HCT116 (cell line): Measurements from ENCODE around the gene CTBP1.
"Not testable (repeated sequence)": the region's sequence is repeated elsewhere in the genome, so short reads cannot be mapped to it uniquely, and the experiment has no call there.

Source experiments
- CBX3 ChIP-seq: IDR thresholded peaks from 2 replicates; pipeline ENCODE4 v1.6.1; 2012; ENCODE audit warnings: low read depth
- EZH2 ChIP-seq: fragments of 200-600 bp; sonication (generic); IDR thresholded peaks from 2 replicates; pipeline ENCODE4 v1.6.1; 2017; ENCODE audit warnings: antibody characterized with exemption, mixed run types
- SRF ChIP-seq: IDR thresholded peaks from 2 replicates; pipeline ENCODE4 v1.6.1; 2012; ENCODE audit warnings: low read depth
- YY1 ChIP-seq: IDR thresholded peaks from 2 replicates; pipeline ENCODE4 v1.6.1; 2011; ENCODE audit warnings: low read length, low read depth, moderate library complexity, mild to moderate bottlenecking; ENCODE audit not compliant: insufficient replicate concordance; ENCODE audit errors: extremely low read depth
- ZNF274 ChIP-seq: fragments of 200-500 bp; sonication (Bioruptor generic); IDR thresholded peaks from 2 replicates; pipeline ENCODE4 v1.6.1; 2014; ENCODE audit warnings: mild to moderate bottlenecking, low read depth, low read length, inconsistent platforms
- TF ChIP-seq, protein P1 (sequence below), 3 experiments: fragments of 200-600 bp in 1 of 3; sonication (generic) in 1 of 3; IDR thresholded peaks in 2 of 3; conservative IDR thresholded peaks in 1 of 3; 2 replicates each; pipeline ENCODE4 v1.5.1; 2012 to 2017; ENCODE audit warnings: low read depth in 2 of 3, low read length in 2 of 3, antibody characterized with exemption in 1 of 3, borderline replicate concordance in 1 of 3, control low read depth in 1 of 3, mild to moderate bottlenecking in 1 of 3, mixed read lengths in 1 of 3, mixed run types in 1 of 3, moderate library complexity in 1 of 3; ENCODE audit not compliant: insufficient read depth in 1 of 3

DNA sequence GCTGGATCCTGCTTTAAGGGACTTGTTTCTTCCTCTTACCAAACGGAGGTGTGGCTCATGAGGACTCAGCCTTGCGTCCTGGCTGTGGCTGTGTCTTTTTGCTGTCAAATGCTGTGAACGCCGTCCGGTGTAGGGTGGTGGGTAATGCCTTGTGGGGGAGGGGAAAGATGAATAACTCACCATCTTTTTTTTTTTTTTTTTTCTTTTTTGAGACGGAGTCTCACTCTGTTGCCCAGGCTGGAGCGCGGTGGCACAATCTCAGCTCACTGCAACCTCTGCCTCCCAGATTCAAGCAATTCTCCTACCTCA, 43.7 kb upstream of the CTBP1 start:
- TF ChIP-seq, protein P1, sequence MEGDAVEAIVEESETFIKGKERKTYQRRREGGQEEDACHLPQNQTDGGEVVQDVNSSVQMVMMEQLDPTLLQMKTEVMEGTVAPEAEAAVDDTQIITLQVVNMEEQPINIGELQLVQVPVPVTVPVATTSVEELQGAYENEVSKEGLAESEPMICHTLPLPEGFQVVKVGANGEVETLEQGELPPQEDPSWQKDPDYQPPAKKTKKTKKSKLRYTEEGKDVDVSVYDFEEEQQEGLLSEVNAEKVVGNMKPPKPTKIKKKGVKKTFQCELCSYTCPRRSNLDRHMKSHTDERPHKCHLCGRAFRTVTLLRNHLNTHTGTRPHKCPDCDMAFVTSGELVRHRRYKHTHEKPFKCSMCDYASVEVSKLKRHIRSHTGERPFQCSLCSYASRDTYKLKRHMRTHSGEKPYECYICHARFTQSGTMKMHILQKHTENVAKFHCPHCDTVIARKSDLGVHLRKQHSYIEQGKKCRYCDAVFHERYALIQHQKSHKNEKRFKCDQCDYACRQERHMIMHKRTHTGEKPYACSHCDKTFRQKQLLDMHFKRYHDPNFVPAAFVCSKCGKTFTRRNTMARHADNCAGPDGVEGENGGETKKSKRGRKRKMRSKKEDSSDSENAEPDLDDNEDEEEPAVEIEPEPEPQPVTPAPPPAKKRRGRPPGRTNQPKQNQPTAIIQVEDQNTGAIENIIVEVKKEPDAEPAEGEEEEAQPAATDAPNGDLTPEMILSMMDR (IDR thresholded peaks at IDR 0.05 in 2 of 3, conservative IDR thresholded peaks at IDR 0.05 in 1 of 3; ENCODE audit: borderline replicate concordance in 1 of 3, insufficient read depth in 1 of 3, low read depth in 2 of 3, low read length in 2 of 3) = not testable (repeated sequence)
- not testable (repeated sequence) for TF ChIP-seq CBX3, EZH2, ZNF274, YY1, SRF
